Endothelial cell of umbilical vein (primary cell): Measurements from ENCODE around the gene LAMB1.

Source experiments
- CTCF ChIP-seq, 2 donors: IDR thresholded peaks; 1 replicate in 1 of 2; 2 replicates in 1 of 2; pipeline ENCODE4 v1.5.1; 2011; ENCODE audit warnings: low read length in 2 of 2, mild to moderate bottlenecking in 2 of 2, moderate library complexity in 2 of 2, control low read depth in 1 of 2, inconsistent platforms in 1 of 2, low read depth in 1 of 2; ENCODE audit not compliant: insufficient read depth in 1 of 2; ENCODE audit errors: extremely low read depth in 1 of 2
- FOS ChIP-seq: IDR thresholded peaks from 2 replicates; pipeline ENCODE4 v1.6.1; 2011; ENCODE audit warnings: mild to moderate bottlenecking, low read length, moderate library complexity, borderline replicate concordance; ENCODE audit not compliant: insufficient read depth

DNA sequence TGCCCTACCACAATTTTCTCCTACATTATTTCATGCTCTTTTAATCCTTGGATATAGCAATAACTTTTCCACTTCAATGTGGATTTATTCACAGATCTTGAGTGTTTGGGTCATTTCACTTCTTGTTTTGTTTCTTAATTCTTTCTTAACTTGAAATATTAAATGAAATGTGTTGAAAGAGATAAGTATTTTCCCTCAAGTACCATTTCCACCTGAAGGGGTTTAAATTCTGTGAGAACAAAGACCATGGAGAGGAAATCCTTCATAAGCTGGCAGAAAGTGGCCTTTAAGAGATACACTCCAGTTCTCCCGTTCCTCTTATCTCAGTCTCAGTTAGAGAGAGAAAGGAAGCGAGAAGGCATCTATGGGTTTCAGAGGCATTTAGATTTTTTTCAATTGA, 126.0 kb downstream of the LAMB1 start:
- no peak for TF ChIP-seq FOS
- no peak for TF ChIP-seq CTCF (IDR thresholded peaks at IDR 0.05; ENCODE audit: extremely low read depth in 1 of 2, insufficient read depth in 1 of 2, low read depth in 1 of 2, low read length in 2 of 2)
